Heart left ventricle (tissue), 16 donors: ENCODE measurements around the gene ZIC1. TPM values are rescaled to one million over a fixed set of nuclear protein-coding genes. Genes with fewer than 3 reads are reported as not detected.

ENCODE experiments used
- ATAC-seq, 4 donors: fragments of 200-7000 bp; cut with Tn5 transposase; one replicate each; pipeline ENCODE4 v1.9.1; 2020 to 2022; ENCODE audit warnings: moderate library complexity in 4 of 4, mild to moderate bottlenecking in 3 of 4, moderate number of reproducible peaks in 1 of 4
- DNase-seq, 5 donors: peaks; one replicate each; pipeline ENCODE4 v3.0.0-alpha.2; 2020
- H3K27ac ChIP-seq, 12 donors: fragments of 200-600 bp; sonication (generic) in 4 of 12; one replicate each; pipeline versions ENCODE4 v1.5.0 to v1.8.0; 2016 to 2022; ENCODE audit warnings: mild to moderate bottlenecking in 2 of 12
- H3K27me3 ChIP-seq, 9 donors: fragments of 200-600 bp; sonication (generic) in 2 of 9; one replicate each; pipeline versions ENCODE4 v1.5.1 to v1.8.0; 2016 to 2022; ENCODE audit warnings: mild to moderate bottlenecking in 3 of 9
- H3K36me3 ChIP-seq, 9 donors: fragments of 200-600 bp; sonication (generic) in 2 of 9; one replicate each; pipeline versions ENCODE4 v1.5.0 to v1.8.0; 2018 to 2022; ENCODE audit warnings: mild to moderate bottlenecking in 2 of 9
- H3K4me1 ChIP-seq, 12 donors: fragments of 200-600 bp; sonication (generic) in 4 of 12; one replicate each; pipeline versions ENCODE4 v1.5.0 to v1.8.0; 2016 to 2022; ENCODE audit warnings: mild to moderate bottlenecking in 3 of 12
- H3K4me3 ChIP-seq, 12 donors: fragments of 200-600 bp; sonication (generic) in 4 of 12; one replicate each; pipeline versions ENCODE4 v1.5.0 to v1.8.0; 2017 to 2022; ENCODE audit warnings: mild to moderate bottlenecking in 9 of 12, moderate library complexity in 4 of 12
- H3K9me3 ChIP-seq, 12 donors: fragments of 200-600 bp; sonication (generic) in 4 of 12; one replicate each; pipeline versions ENCODE4 v1.5.0 to v1.8.0; 2016 to 2022; ENCODE audit warnings: mild to moderate bottlenecking in 1 of 12
- POLR2A ChIP-seq, 2 donors: fragments of 450-650 bp; IDR thresholded peaks; one replicate each; pipeline ENCODE4 v1.6.1; 2017; ENCODE audit warnings: antibody characterized with exemption in 2 of 2, mild to moderate bottlenecking in 2 of 2, moderate library complexity in 2 of 2
- WGBS, 4 donors: extraction: QIAGEN DNeasy Blood & Tissue Kit in 2 of 4; methylation state at CpG; one replicate each; pipeline versions ENCODE4 v1.1.5 to v1.1.7; 2013 to 2018; 5-methylcytosine and 5-hydroxymethylcytosine counted together
- intact Hi-C, 10 donors: fragments of 100-400 bp; cut with DNase I; formaldehyde crosslinking; loops; one replicate each; pipeline versions ENCODE4 v1.11.1 to v1.14.2; 2022
- polyA plus RNA-seq, 2 donors: library from polyadenylated mRNA; stranded (reverse); fragments of 200-250 nt; gene quantifications; one replicate each; pipeline ENCODE4 v1.2.3, GENCODE V29; 2013
- total RNA-seq, 9 donors: library from RNA; depleted of rRNA in 2 of 9; stranded (reverse); fragments of >200 nt in 2 of 9; fragmentation: NEBNext Ultra II Directional in 3 of 9; extraction: Animal tissue kit (Norgen Biotek cat#: 25700) in 3 of 9; gene quantifications; one replicate each; pipeline versions ENCODE4 v1.1.0 to v1.2.4, GENCODE V29; 2016 to 2023
- TF ChIP-seq, protein P1 (sequence below), 12 donors: fragments of 200-600 bp; sonication (generic) in 4 of 12; IDR thresholded peaks; one replicate each; pipeline versions ENCODE4 v1.5.0 to v1.8.0; 2018 to 2022; ENCODE audit warnings: antibody characterized with exemption in 12 of 12, mild to moderate bottlenecking in 5 of 12
- donor health status: ischemic (EF 13 %, LVEDD 7.1; RV severe dilation, severe dysfunction).
- donor health status: healthy with polysubstance abuse.
- donor health status: DM: no; HTN: yes; CAD: no.
- donor health status: DM: no; HTN: no; CAD: no.
- donor health status: ischemic (EF 25% LVEDD 6.9; RV normal size, moderate dysfunction).
- donor health status: ischemic (EF 25% LVEDD 5.7; RV mildly dilated, moderate dysfunction).
- donor health status: healthy.
- donor health status: DM: yes; HTN: yes; CAD: no.
- donor health status: ischemic (EF 35%, LVEDD 5.7; RV mildly dilated, moderate dysfunction).
- donor health status: nonischemic (EF 11% LVEDD 7.7; RV severe dilation, severe dysfunction).
- donor health status: DM: yes; HTN: yes; CAD: no.
- donor health status: PGD.
- donor health status: ischemic (EF 29% LVEDD 5.4; RV normal size, mild dysfunction).
- donor health status: nonischemic (EF 23%, LVEDD 6.1; RV moderate dilation, normal function).

The ZIC1 gene
- total and polyA plus RNA-seq, 11 donors: 0.42 TPM; not detected in 10

- intact Hi-C loops: no loop called here
- Histone ChIP-seq H3K27me3 (peaks cover 55 to 99% (median 78%) of the 10 kb centered on the region in 9 donors), H3K27ac (no peak overlapping the region), H3K4me1 (peaks cover 3 to 30% (median 5%) of the 10 kb centered on the region in 12 donors), H3K9me3 (no peaks in the 10 kb centered on the region), H3K4me3 (peak overlapping the region in 1 of 12 donors; percentile 16), H3K36me3 (no peaks in the 10 kb centered on the region)
- no peak for TF ChIP-seq POLR2A (IDR thresholded peaks at IDR 0.05)
- TF ChIP-seq, protein P1, sequence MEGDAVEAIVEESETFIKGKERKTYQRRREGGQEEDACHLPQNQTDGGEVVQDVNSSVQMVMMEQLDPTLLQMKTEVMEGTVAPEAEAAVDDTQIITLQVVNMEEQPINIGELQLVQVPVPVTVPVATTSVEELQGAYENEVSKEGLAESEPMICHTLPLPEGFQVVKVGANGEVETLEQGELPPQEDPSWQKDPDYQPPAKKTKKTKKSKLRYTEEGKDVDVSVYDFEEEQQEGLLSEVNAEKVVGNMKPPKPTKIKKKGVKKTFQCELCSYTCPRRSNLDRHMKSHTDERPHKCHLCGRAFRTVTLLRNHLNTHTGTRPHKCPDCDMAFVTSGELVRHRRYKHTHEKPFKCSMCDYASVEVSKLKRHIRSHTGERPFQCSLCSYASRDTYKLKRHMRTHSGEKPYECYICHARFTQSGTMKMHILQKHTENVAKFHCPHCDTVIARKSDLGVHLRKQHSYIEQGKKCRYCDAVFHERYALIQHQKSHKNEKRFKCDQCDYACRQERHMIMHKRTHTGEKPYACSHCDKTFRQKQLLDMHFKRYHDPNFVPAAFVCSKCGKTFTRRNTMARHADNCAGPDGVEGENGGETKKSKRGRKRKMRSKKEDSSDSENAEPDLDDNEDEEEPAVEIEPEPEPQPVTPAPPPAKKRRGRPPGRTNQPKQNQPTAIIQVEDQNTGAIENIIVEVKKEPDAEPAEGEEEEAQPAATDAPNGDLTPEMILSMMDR (IDR thresholded peaks at IDR 0.05): no peak
- ATAC-seq: no peak
- WGBS, 4 donors: 3 to 7% (median 6%) methylated on average over 33 of the region's 33 CpGs
- no peak for DNase-seq
These were observed 14.8 kb downstream of the ZIC1 start for GRCh38 chr3:147423798-147424580.

DNA sequence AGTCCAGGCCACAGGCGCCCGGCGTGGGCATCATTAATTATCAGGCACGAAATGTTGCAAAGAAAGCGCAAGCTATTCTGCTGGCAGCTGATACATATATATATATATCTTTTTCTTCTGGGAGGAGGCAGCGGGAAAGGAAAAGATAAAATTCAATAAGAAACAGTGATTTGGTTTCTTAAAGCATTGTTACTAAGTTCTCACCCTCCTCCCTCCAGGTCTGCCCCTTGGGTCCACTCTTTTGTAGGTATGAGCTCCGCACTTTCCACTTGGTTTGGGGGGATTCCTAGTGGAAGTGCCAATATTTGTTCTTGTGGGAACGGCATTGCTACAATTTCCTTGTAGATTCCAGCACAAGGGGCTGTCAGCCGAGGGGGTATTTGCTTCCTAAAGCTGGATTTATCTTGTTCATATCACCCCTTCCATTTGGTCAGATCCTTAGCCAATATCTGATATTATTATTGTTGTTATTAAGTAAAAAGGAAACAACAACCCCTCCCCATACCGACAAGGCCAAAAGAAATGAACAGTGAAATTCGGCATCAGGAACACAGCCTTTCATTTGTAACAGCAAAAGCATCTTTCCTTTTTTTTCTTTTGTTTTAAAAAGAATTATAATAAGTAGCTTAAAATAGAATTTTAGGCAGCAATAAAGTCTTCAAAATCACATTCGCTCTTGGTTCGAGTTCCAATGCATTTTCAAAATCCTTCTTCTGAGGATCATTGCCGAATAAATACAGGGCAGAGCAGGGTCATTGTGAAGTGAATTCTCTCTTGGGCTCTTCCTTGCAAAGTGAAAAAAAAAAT, 15.6 kb downstream of the ZIC1 start:
- peak overlapping the region in 1 of 12 donors; percentile 16 for H3K4me3 ChIP-seq
- H3K36me3 ChIP-seq: no peaks in the 10 kb centered on the region
- TF ChIP-seq POLR2A (IDR thresholded peaks at IDR 0.05): no peak
- TF ChIP-seq, protein P1 (IDR thresholded peaks at IDR 0.05): no peak
- peaks cover 0 to 22% (median 0%) of the 10 kb centered on the region in 12 donors for H3K4me1 ChIP-seq
- intact Hi-C loops: no loop called here
- H3K9me3 ChIP-seq: no peaks in the 10 kb centered on the region
- H3K27me3 ChIP-seq: peaks cover 47 to 99% (median 70%) of the 10 kb centered on the region in 9 donors
- 7 to 14% (median 12%) methylated on average over 14 of the region's 14 CpGs for WGBS, 4 donors
- H3K27ac ChIP-seq: no peak overlapping the region
- ATAC-seq (no peak), DNase-seq (no peak)

DNA sequence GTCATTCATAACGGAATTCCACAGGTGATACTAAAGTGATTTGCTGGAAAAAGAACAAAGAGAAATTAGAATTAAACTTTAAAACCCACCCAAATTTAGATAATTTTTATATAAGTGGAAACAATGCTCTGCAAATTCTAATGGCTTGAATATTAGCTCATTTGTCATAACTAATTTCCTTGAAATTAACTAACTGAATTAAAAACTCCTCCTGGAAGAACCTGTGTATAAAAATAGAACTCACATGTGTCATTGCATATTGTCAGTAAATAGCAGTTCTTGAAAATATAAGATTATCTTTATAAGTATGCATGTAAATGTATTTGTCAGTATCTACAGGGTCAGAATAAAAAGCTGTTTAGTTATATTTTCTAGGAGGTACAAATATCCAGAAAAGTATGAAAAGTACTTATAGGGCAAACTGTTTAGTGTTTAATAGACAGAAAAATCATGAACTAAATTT, 16.3 kb downstream of the ZIC1 start:
- H3K4me3 ChIP-seq: no peak overlapping the region
- 18 to 39% (median 32%) methylated on average over 1 of the region's 1 CpG for WGBS, 4 donors
- H3K36me3 ChIP-seq: no peaks in the 10 kb centered on the region
- intact Hi-C loops: no loop called here
- TF ChIP-seq, protein P1 (IDR thresholded peaks at IDR 0.05): no peak
- TF ChIP-seq POLR2A (IDR thresholded peaks at IDR 0.05): no peak
- H3K27me3 ChIP-seq: peaks cover 41 to 99% (median 69%) of the 10 kb centered on the region in 9 donors
- peaks cover 0 to 20% (median 0%) of the 10 kb centered on the region in 12 donors for H3K4me1 ChIP-seq
- H3K9me3 ChIP-seq: no peaks in the 10 kb centered on the region
- no peak for DNase-seq
- H3K27ac ChIP-seq: no peak overlapping the region
- no peak for ATAC-seq

DNA sequence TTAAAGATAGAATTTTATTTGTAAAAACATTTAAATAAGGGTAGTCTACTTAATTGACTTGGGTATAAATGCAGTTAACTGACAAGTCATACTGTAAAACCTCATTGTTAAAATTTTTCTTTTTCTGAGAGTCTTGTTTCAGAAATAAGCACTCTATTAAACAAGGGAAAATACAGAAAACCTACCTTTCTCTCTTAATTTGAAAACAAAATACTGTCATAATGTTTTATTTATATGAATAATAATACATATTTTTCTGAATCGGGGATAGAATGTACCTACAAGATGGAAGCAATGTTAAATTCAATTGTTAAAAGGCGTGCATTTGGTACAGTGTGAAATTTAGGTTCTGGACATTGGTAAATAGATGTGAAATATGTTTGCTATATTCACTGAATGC, 17.8 kb downstream of the ZIC1 start:
- Histone ChIP-seq H3K36me3 (no peaks in the 10 kb centered on the region), H3K4me3 (no peak overlapping the region), H3K27ac (no peak overlapping the region), H3K4me1 (peaks cover 0 to 10% (median 0%) of the 10 kb centered on the region in 12 donors), H3K27me3 (peaks cover 27 to 95% (median 54%) of the 10 kb centered on the region in 9 donors), H3K9me3 (no peaks in the 10 kb centered on the region)
- intact Hi-C loops: no loop called here
- ATAC-seq (no peak), DNase-seq (no peak)
- 89 to 92% (median 91%) methylated on average over 2 of the region's 2 CpGs for WGBS, 4 donors
- TF ChIP-seq, protein P1 (IDR thresholded peaks at IDR 0.05): no peak
- no peak for TF ChIP-seq POLR2A (IDR thresholded peaks at IDR 0.05)
